PC-3 (cell line): ENCODE results near the gene ANKRD11.

ENCODE experiments used
- CTCF ChIP-seq: fragments of 300-600 bp; sonication (generic); conservative IDR thresholded peaks from 2 replicates; pipeline ENCODE4 v1.5.1; 2017; ENCODE audit warnings: antibody characterized with exemption, low read depth, mild to moderate bottlenecking, low read length
- EZH2phosphoT487 ChIP-seq: fragments of 300-600 bp; sonication (generic); IDR thresholded peaks from 2 replicates; pipeline ENCODE4 v1.6.1; 2018; ENCODE audit warnings: mild to moderate bottlenecking, antibody characterized with exemption, low read length, borderline replicate concordance

- TF ChIP-seq CTCF (no peak), EZH2phosphoT487 (no peak)
Observed at GRCh38 chr16:89354325-89354724, 136.0 kb downstream of the ANKRD11 start.
